OCI-LY1 (cell line): Measurements from ENCODE around the gene ZNRD2.

Experiments
- H2AFZ ChIP-seq: fragments of 200-600 bp; sonication (generic), shearing (Covaris generic); 2 replicates; pipeline ENCODE4 v1.6.0; 2014; ENCODE audit warnings: antibody characterized with exemption, mild to moderate bottlenecking, low read length
- H3F3A ChIP-seq: fragments of 200-600 bp; sonication (generic), shearing (Covaris generic); 2 replicates; pipeline ENCODE4 v1.6.0; 2014; ENCODE audit warnings: mild to moderate bottlenecking, antibody characterized with exemption, low read length, moderate library complexity; ENCODE audit not compliant: insufficient read depth
- H3K27ac ChIP-seq: fragments of 200-600 bp; sonication (generic); 2 replicates; pipeline ENCODE4 v1.5.1; 2014; ENCODE audit warnings: low read length, mixed run types, mild to moderate bottlenecking, low read depth; ENCODE audit not compliant: poor library complexity, severe bottlenecking
- H3K27me3 ChIP-seq: fragments of 200-600 bp; sonication (generic); 2 replicates; pipeline ENCODE4 v1.6.0; 2014; ENCODE audit warnings: antibody characterized with exemption, mild to moderate bottlenecking, low read length, moderate library complexity; ENCODE audit not compliant: insufficient read depth
- H3K36me3 ChIP-seq: fragments of 200-600 bp; sonication (generic); 2 replicates; pipeline ENCODE4 v1.6.1; 2014; ENCODE audit warnings: mild to moderate bottlenecking, antibody characterized with exemption, low read length, moderate library complexity, mixed read lengths; ENCODE audit not compliant: insufficient read depth
- H3K4me1 ChIP-seq: fragments of 200-600 bp; sonication (generic); 2 replicates; pipeline ENCODE4 v1.5.1; 2014; ENCODE audit warnings: mild to moderate bottlenecking, low read length, moderate library complexity; ENCODE audit not compliant: insufficient read depth, severe bottlenecking
- H3K4me2 ChIP-seq: fragments of 200-600 bp; sonication (generic), shearing (Covaris generic); 2 replicates; pipeline ENCODE4 v1.6.1; 2014; ENCODE audit warnings: low read length
- H3K4me3 ChIP-seq: fragments of 200-600 bp; sonication (generic); 2 replicates; pipeline ENCODE4 v1.5.1; 2014; ENCODE audit warnings: low read length, low read depth, mild to moderate bottlenecking, mixed read lengths; ENCODE audit not compliant: poor library complexity, severe bottlenecking
- H3K79me2 ChIP-seq: fragments of 200-600 bp; shearing (Covaris generic); 2 replicates; pipeline ENCODE4 v1.6.1; 2016; ENCODE audit warnings: mixed run types, low read length, mixed read lengths; ENCODE audit not compliant: insufficient read depth
- H3K9ac ChIP-seq: fragments of 200-600 bp; sonication (generic), shearing (Covaris generic); 2 replicates; pipeline ENCODE4 v1.6.1; 2014; ENCODE audit warnings: mild to moderate bottlenecking, low read length, mixed read lengths
- H3K9me2 ChIP-seq: fragments of 200-600 bp; sonication (generic), shearing (Covaris generic); 2 replicates; pipeline ENCODE4 v1.6.1; 2014; ENCODE audit warnings: low read depth, mild to moderate bottlenecking, low read length, mixed read lengths
- H3K9me3 ChIP-seq: fragments of 200-600 bp; shearing (Covaris generic); 2 replicates; pipeline ENCODE4 v1.6.1; 2014; ENCODE audit warnings: low read length, mixed read lengths
- H4K20me1 ChIP-seq: fragments of 200-600 bp; sonication (generic), shearing (Covaris generic); 2 replicates; pipeline ENCODE4 v1.6.0; 2016; ENCODE audit warnings: mild to moderate bottlenecking, low read length; ENCODE audit not compliant: insufficient read depth
- EZH2 ChIP-seq: fragments of 200-600 bp; sonication (generic), shearing (Covaris generic); IDR thresholded peaks from 2 replicates; pipeline ENCODE4 v1.8.0; 2017; ENCODE audit warnings: borderline replicate concordance, mixed run types, mild to moderate bottlenecking, antibody characterized with exemption, low read length, moderate library complexity, mixed read lengths
- TF ChIP-seq, protein P1 (sequence below): fragments of 200-600 bp; sonication (generic), shearing (Covaris generic); IDR thresholded peaks from 2 replicates; pipeline ENCODE4 v1.5.1; 2017; ENCODE audit warnings: mild to moderate bottlenecking, antibody characterized with exemption, low read length, moderate library complexity, mixed read lengths

The ZNRD2 gene

DNA sequence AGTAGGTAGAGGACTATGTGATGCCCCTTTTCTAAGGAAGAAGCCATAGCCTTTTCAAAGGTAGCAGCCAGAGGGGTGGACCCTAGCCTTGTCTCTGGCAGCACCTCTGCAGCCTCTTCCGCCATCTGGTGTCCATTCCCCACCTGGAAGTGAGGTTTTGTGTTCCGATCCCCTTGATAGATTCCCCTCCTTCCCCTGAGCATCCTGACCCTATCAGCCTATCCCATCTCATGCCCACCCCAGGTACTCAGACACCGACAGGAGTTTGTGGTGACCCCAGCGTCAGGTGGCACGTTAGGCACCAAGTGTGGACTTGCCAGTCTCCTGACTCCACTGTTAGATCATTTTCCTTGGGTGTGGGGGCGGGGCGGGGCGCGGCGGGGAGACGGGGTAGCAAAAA, 1.7 kb downstream of the ZNRD2 start:
- Histone ChIP-seq H2AFZ (no peak overlapping the region), H3K36me3 (peaks cover 5% of the 10 kb centered on the region; the same call in 1 of the 2 replicates), H3K79me2 (no peaks in the 10 kb centered on the region), H3K4me3 (peak overlapping the region; percentile 83), H4K20me1 (no peaks in the 10 kb centered on the region), H3F3A (no peaks in the 10 kb centered on the region; the same call in 1 of the 2 replicates), H3K9me2 (no peaks in the 10 kb centered on the region), H3K4me1 (peaks cover 60% of the 10 kb centered on the region), H3K9me3 (no peaks in the 10 kb centered on the region), H3K9ac (peak overlapping the region; percentile 78; the same call in 1 of the 2 replicates), H3K27me3 (0 out of 2 replicates have a peak, but pooled peaks cover 5% of the 10 kb centered on the region), H3K4me2 (peak overlapping the region; percentile 83), H3K27ac (no peak overlapping the region)
- TF ChIP-seq, protein P1, sequence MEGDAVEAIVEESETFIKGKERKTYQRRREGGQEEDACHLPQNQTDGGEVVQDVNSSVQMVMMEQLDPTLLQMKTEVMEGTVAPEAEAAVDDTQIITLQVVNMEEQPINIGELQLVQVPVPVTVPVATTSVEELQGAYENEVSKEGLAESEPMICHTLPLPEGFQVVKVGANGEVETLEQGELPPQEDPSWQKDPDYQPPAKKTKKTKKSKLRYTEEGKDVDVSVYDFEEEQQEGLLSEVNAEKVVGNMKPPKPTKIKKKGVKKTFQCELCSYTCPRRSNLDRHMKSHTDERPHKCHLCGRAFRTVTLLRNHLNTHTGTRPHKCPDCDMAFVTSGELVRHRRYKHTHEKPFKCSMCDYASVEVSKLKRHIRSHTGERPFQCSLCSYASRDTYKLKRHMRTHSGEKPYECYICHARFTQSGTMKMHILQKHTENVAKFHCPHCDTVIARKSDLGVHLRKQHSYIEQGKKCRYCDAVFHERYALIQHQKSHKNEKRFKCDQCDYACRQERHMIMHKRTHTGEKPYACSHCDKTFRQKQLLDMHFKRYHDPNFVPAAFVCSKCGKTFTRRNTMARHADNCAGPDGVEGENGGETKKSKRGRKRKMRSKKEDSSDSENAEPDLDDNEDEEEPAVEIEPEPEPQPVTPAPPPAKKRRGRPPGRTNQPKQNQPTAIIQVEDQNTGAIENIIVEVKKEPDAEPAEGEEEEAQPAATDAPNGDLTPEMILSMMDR, result peak; percentile 41; the same call in 1 of the 2 replicates
- TF ChIP-seq EZH2, result no peak

DNA sequence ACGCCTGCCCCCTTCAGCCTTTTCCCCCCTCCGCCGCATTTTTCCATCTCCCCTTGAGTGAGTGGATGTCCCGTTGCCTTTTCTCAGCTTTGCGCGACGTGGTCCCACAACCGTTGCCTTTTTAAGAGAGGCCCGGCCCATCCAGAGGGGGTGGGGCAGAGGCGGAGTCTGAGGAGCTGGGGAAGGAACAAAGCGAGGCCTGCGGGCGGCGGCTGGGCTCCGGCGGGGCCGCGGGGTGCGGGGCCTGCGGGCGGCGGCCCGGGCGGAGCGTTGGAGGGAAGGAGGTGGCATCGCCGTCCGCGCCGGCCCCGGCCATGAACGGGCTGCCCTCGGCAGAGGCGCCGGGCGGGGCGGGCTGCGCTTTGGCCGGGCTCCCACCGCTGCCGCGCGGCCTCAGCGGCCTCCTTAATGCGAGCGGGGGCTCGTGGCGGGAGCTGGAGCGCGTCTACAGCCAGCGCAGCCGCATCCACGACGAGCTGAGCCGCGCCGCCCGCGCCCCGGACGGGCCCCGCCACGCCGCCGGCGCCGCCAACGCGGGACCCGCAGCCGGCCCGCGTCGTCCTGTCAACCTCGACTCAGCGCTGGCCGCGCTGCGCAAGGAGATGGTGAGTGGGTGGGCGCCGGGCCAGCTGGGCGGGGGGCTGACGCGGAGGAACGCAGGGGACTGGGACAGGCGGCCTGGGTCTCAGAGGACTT, 2.2 kb downstream of the ZNRD2 start, which contains the start of gene FAM89B:
TSS of gene FAM89B (plus strand) at position 183 of the 696 bp plus-strand sequence. CDS start at position 315, 132 bp downstream.
- Histone ChIP-seq H3K27me3 (0 out of 2 replicates have a peak, but pooled peaks cover 5% of the 10 kb centered on the region), H3K79me2 (no peaks in the 10 kb centered on the region), H3K9ac (peak within 1 kb of the TSS; percentile 78; the same call in 1 of the 2 replicates), H3K9me3 (no peaks in the 10 kb centered on the region), H4K20me1 (no peaks in the 10 kb centered on the region), H3K27ac (peak within 1 kb of the TSS; percentile 58), H3F3A (no peaks in the 10 kb centered on the region; the same call in 1 of the 2 replicates), H3K36me3 (peaks cover 5% of the 10 kb centered on the region; the same call in 1 of the 2 replicates), H3K4me3 (peak within 1 kb of the TSS; percentile 83), H3K9me2 (no peaks in the 10 kb centered on the region), H3K4me1 (peaks cover 60% of the 10 kb centered on the region), H2AFZ (no peak within 1 kb of the TSS), H3K4me2 (peak within 1 kb of the TSS; percentile 83)
- no peak for TF ChIP-seq EZH2
- TF ChIP-seq, protein P1, result no peak

DNA sequence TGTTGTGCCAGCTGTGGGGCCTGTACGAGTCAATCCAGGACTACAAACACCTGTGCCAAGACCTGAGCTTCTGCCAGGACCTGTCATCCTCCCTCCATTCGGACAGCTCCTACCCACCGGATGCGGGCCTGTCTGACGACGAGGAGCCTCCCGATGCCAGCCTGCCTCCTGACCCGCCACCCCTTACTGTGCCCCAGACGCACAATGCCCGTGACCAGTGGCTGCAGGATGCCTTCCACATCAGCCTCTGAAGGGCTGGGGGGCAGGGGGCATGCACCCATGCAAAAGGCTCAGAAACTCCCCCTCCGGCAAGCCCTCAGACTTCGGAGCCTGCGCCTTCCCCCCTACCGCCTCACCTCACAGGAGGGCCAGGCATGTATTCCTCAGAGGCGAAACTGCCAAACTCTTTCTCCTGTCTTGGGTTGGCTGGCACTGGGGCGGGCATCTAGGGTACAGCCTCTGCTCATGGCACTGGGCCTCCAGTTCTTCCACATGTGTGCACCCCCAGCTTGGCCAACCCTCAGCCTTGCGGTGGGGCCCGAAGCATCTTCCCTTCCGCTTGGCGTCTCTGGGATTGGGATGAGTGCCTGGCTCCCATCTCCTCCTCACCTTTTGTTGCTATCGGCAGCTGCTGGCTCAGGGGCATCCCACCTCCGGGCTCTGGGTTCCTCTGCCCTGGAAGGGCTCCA, 3.3 kb downstream of the ZNRD2 start:
- H3K9me2 ChIP-seq, result no peaks in the 10 kb centered on the region
- H3K4me3 ChIP-seq, result peak overlapping the region; percentile 83
- H3K9me3 ChIP-seq, result no peaks in the 10 kb centered on the region
- H2AFZ ChIP-seq, result no peak overlapping the region
- H3K36me3 ChIP-seq, result peaks cover 4% of the 10 kb centered on the region; the same call in 1 of the 2 replicates
- H3K4me1 ChIP-seq, result peaks cover 58% of the 10 kb centered on the region
- peak overlapping the region; percentile 58 for H3K27ac ChIP-seq
- TF ChIP-seq, protein P1, result no peak
- no peak for TF ChIP-seq EZH2
- 0 out of 2 replicates have a peak, but pooled peaks cover 5% of the 10 kb centered on the region for H3K27me3 ChIP-seq
- H4K20me1 ChIP-seq, result no peaks in the 10 kb centered on the region
- no peaks in the 10 kb centered on the region for H3K79me2 ChIP-seq
- H3K9ac ChIP-seq, result peak overlapping the region; percentile 58; the same call in 1 of the 2 replicates
- peak overlapping the region; percentile 80 for H3K4me2 ChIP-seq
- no peaks in the 10 kb centered on the region; the same call in 1 of the 2 replicates for H3F3A ChIP-seq
